Karpas-422 (cell line): ENCODE measurements around the gene PLCB1. TPM values are rescaled to one million over a fixed set of nuclear protein-coding genes. Genes with fewer than 3 reads are reported as not detected.

ENCODE experiments used
- DNase-seq: peaks from one replicate; pipeline ENCODE4 v3.0.0-alpha.2; 2015
- H2AFZ ChIP-seq: fragments of 200-600 bp; sonication (generic); 2 replicates; pipeline ENCODE4 v1.6.1; 2014; ENCODE audit warnings: antibody characterized with exemption, low read length, mixed read lengths
- H3K27ac ChIP-seq: fragments of 200-600 bp; sonication (generic); 2 replicates; pipeline ENCODE4 v1.5.1; 2014; ENCODE audit warnings: mild to moderate bottlenecking, low read length, moderate library complexity
- H3K27me3 ChIP-seq: fragments of 200-600 bp; sonication (generic); 2 replicates; pipeline ENCODE4 v1.6.1; 2014; ENCODE audit warnings: low read length, mixed read lengths
- H3K36me3 ChIP-seq: fragments of 200-600 bp; sonication (generic); 2 replicates; pipeline ENCODE4 v1.6.1; 2014; ENCODE audit warnings: low read length, mixed read lengths; ENCODE audit not compliant: insufficient read depth
- H3K4me1 ChIP-seq: fragments of 200-600 bp; sonication (generic); 2 replicates; pipeline ENCODE4 v1.6.1; 2014; ENCODE audit warnings: mild to moderate bottlenecking, low read length, mixed read lengths
- H3K4me2 ChIP-seq: fragments of 200-600 bp; sonication (generic); 2 replicates; pipeline ENCODE4 v1.6.1; 2014; ENCODE audit warnings: low read length, low read depth, mild to moderate bottlenecking; ENCODE audit not compliant: poor library complexity, severe bottlenecking
- H3K4me3 ChIP-seq: fragments of 200-600 bp; sonication (generic); 2 replicates; pipeline ENCODE4 v1.5.1; 2014; ENCODE audit warnings: mild to moderate bottlenecking, antibody characterized with exemption, low read length, mixed read lengths
- H3K79me2 ChIP-seq: fragments of 200-600 bp; sonication (generic); 2 replicates; pipeline ENCODE4 v1.6.1; 2014; ENCODE audit warnings: mild to moderate bottlenecking, low read length, mixed read lengths
- H3K9ac ChIP-seq: fragments of 200-600 bp; sonication (generic); 2 replicates; pipeline ENCODE4 v1.6.0; 2014; ENCODE audit warnings: low read length
- H3K9me2 ChIP-seq: fragments of 200-600 bp; sonication (generic), shearing (Covaris generic); replicated peaks from 2 replicates; pipeline ENCODE4 v1.6.0; 2014; ENCODE audit warnings: mild to moderate bottlenecking, low read length, moderate library complexity; ENCODE audit not compliant: insufficient read depth
- H3K9me3 ChIP-seq: fragments of 300-700, 200-600 bp; sonication (generic); 2 replicates; pipeline ENCODE4 v1.6.1; 2014; ENCODE audit warnings: low read length, mixed read lengths
- H4K20me1 ChIP-seq: fragments of 200-600 bp; sonication (generic); 2 replicates; pipeline ENCODE4 v1.6.1; 2014; ENCODE audit warnings: mild to moderate bottlenecking, antibody characterized with exemption, low read length, low read depth; ENCODE audit not compliant: insufficient read depth
- total RNA-seq: library from RNA; depleted of rRNA; stranded (reverse); fragments of >200 nt; shearing (Covaris generic); gene quantifications from 2 replicates; pipeline ENCODE4 v1.2.3, GENCODE V29; 2014; ENCODE audit warnings: low replicate concordance

PLCB1 gene
- total RNA-seq, 1 experiment from 2014 or later = 0.82 TPM

DNA sequence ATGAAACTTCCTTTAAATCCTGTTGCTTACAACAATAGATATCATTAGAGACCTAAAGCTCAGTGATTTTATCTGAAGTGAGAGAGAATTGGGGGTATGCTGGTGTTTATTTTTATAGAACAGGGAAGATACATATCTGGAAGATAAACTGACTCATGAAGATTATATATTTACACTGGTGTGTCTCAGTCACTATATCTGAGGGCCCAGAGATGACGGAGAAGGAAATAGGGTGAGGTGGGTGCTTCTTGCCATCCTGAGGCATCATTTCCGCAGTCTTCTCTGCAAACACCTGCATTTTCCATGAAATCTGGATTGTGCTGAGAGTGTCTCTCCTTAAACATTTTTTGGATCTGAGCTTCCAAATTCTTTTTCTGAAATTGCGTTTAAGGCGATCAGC lies 5.9 kb upstream of the PLCB1 start:
- H4K20me1 ChIP-seq = no peaks in the 10 kb centered on the region
- H3K36me3 ChIP-seq = no peaks in the 10 kb centered on the region
- no peak overlapping the region for H2AFZ ChIP-seq
- H3K4me1 ChIP-seq = peaks cover 17% of the 10 kb centered on the region
- no peaks in the 10 kb centered on the region for H3K9me2 ChIP-seq
- H3K9ac ChIP-seq = no peak overlapping the region
- H3K27ac ChIP-seq = no peak overlapping the region
- no peak overlapping the region for H3K4me2 ChIP-seq
- no peak overlapping the region for H3K4me3 ChIP-seq
- no peaks in the 10 kb centered on the region for H3K79me2 ChIP-seq
- no peak for DNase-seq
- no peaks in the 10 kb centered on the region for H3K9me3 ChIP-seq
- no peaks in the 10 kb centered on the region for H3K27me3 ChIP-seq

DNA sequence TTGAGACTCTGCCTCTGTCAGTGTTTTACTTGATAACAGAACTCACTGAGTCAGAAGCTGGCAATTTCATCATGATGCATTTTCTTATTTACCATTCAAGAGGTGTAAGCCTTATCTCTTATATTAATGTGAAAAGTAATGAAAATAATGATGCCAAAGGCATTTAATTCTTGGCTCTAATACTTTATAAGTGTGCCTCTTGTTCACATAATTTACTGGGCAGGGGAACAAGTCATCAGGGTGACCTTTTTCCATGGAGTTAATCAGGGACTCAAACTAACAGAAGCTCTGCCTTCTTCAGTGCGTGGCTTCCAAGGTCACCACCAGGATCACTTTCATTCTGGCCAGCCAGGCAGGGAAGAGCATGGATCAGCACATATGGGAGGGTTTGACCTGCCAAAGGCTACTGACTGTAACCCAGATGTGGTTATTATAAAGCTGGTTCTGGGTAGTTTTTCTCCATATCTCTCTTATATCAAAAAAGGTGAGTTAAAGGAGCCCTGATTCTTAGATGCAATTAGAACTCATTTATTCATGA lies 5.2 kb upstream of the PLCB1 start:
- H3K9me2 ChIP-seq = no peaks in the 10 kb centered on the region
- no peak for DNase-seq
- H3K4me1 ChIP-seq = peaks cover 17% of the 10 kb centered on the region
- H3K9me3 ChIP-seq = no peaks in the 10 kb centered on the region
- no peak overlapping the region for H3K27ac ChIP-seq
- H3K4me2 ChIP-seq = no peak overlapping the region
- no peak overlapping the region for H3K9ac ChIP-seq
- no peaks in the 10 kb centered on the region for H3K79me2 ChIP-seq
- H3K36me3 ChIP-seq = no peaks in the 10 kb centered on the region
- H4K20me1 ChIP-seq = no peaks in the 10 kb centered on the region
- H3K27me3 ChIP-seq = no peaks in the 10 kb centered on the region
- no peak overlapping the region for H2AFZ ChIP-seq
- no peak overlapping the region for H3K4me3 ChIP-seq

DNA sequence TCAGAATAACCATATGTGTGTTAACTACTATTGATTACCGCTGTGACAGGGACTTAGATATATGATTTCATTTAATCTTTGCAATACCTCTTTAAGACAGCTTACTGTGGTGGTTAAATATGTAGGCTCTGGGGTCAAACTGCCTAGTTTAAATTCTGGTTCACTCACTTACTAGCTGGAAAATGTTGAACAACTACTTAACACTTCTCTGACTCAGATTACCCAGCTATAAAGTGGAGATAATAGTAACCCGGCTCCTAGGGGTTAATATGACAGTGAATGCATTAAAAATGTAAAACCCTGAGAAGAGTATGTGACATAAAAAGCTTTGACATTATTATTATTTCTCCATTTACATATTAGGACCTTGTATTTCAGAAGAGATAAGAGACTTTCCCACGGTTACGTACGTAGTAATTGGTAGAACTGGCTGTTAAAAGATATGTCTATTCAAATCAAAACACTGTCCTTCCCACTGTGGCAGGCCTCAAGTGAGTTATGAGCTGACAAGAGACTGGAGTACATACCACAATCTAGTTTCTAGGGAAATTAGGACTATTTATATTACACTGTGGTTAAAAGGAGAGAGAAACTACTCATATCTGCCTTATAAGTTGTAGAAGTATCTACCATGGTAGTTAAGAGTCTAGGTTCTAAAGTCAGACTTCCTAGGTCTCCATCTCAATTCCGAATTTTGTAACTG lies 4.4 kb upstream of the PLCB1 start:
- no peaks in the 10 kb centered on the region for H3K79me2 ChIP-seq
- peak; percentile 54 for DNase-seq
- H3K27ac ChIP-seq = no peak overlapping the region
- no peak overlapping the region for H3K9ac ChIP-seq
- H3K9me2 ChIP-seq = no peaks in the 10 kb centered on the region
- H2AFZ ChIP-seq = no peak overlapping the region
- H3K4me1 ChIP-seq = peaks cover 17% of the 10 kb centered on the region
- no peaks in the 10 kb centered on the region for H4K20me1 ChIP-seq
- peak overlapping the region; percentile 45 for H3K4me2 ChIP-seq
- H3K27me3 ChIP-seq = no peaks in the 10 kb centered on the region
- no peaks in the 10 kb centered on the region for H3K36me3 ChIP-seq
- no peak overlapping the region for H3K4me3 ChIP-seq
- H3K9me3 ChIP-seq = no peaks in the 10 kb centered on the region

DNA sequence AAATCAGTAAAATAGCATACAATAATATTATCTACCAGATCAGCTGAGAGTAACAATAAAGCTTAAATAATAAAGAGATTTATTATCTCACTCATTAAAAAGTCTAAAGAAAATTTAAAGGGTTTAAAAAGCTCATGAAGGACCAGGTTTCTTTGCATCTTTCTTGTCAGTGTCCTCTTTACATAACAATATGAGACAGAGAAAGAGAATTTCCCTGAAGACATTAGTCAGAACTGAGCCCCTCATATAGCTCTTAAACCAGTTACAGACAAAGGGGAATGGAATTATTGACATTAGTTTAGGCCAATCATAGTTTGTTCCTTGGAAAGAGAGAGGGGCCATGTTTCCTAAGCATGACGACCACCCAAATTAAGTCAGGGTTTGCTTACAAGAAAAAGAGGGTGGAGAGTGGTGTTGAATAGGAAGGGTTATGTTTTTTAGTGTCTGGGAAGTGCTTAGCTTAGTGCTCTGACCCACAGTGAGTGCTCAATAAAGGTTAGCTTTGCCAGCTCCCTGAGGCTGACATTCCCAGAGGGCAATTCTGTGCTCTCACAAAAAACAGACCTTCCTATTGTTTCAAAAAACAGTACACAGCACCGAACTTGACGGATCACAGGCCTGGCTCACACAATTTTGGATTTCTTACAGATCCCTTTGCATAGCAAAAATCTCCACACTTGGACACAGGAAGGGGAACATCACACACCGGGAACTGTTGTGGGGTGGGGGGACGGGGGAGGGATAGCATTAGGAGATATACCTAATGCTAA lies 3.6 kb upstream of the PLCB1 start:
- H3K27ac ChIP-seq = no peak overlapping the region
- H3K27me3 ChIP-seq = no peaks in the 10 kb centered on the region
- no peak for DNase-seq
- H3K4me2 ChIP-seq = peak overlapping the region; percentile 45
- no peak overlapping the region for H3K9ac ChIP-seq
- no peaks in the 10 kb centered on the region for H3K9me3 ChIP-seq
- no peaks in the 10 kb centered on the region for H4K20me1 ChIP-seq
- H3K4me1 ChIP-seq = peaks cover 17% of the 10 kb centered on the region
- no peaks in the 10 kb centered on the region for H3K9me2 ChIP-seq
- no peak overlapping the region for H2AFZ ChIP-seq
- no peaks in the 10 kb centered on the region for H3K79me2 ChIP-seq
- no peak overlapping the region for H3K4me3 ChIP-seq
- H3K36me3 ChIP-seq = no peaks in the 10 kb centered on the region

DNA sequence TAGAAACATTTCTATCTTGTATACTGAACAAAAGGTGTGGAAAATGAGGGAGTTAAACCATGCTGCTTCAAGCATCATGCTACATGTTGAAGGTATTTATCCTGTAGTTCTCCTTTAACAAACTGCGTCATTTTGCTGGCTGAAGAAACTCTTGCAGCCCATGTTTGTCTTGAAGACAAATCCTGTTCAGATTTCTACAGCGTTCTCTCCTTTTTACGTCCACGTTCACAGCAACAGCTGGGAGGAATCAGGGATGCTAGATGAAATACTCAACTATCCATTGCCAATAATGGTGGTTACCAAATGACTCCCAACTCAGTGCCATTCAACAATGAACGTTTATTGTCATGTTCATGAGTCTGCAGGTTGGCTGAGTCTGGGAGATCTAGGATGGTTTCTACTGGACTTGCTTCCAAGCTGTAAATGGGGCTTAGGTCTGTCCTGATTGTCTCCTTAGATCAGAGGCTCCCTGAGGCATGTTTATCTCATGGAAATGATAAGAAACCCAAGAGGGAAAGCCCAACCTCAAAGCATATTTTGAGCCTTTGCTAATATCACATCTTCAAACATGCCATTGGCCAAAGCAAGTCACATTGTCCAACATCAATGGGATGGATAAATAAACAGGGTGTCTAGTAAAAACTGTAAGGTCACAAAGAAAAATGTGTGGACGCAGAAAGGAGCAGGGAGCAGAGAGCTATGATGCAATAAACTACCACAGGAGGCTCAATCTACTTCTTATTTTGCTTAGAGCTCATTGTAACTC lies 2.7 kb upstream of the PLCB1 start:
- Histone ChIP-seq H3K4me3 (no peak overlapping the region), H3K9me3 (no peaks in the 10 kb centered on the region), H3K4me2 (no peak overlapping the region), H3K9ac (no peak overlapping the region), H2AFZ (no peak overlapping the region), H3K79me2 (no peaks in the 10 kb centered on the region), H4K20me1 (no peaks in the 10 kb centered on the region), H3K27ac (no peak overlapping the region), H3K36me3 (no peaks in the 10 kb centered on the region), H3K4me1 (peaks cover 17% of the 10 kb centered on the region), H3K27me3 (no peaks in the 10 kb centered on the region), H3K9me2 (no peaks in the 10 kb centered on the region)
- no peak for DNase-seq

DNA sequence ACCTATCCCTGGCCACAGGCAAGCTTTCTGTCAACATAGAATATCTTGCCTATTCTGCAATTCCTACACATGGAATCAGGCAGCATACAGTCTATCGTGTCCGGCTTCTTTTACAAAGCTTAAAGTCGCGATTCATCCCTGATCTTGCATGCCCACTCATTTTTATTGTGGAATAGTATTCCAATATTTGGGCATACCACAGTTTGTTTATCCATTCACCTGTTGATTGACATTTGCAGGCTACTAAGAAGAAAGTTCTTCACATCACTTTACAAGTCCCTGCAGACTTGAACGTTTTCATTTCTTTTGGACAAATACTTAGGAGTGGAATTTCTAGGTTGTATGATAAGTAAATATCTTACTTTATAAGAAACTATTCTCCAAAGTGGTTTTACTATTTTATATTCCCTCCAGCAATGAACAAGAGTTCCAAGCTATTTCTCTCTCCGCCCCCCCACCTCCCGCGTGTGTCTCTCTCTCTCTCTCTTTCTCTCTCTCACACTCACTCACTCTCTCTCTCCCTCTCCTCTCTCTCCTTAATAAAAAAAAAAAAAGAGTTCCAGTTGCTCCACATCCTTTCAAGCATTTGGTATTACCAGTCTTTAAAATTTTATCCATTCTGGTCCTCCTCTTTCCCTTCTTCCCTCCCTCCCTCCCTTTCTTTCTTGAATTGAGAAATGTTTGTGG lies 1.1 kb upstream of the PLCB1 start:
- Histone ChIP-seq H3K9me3 (no peaks in the 10 kb centered on the region), H4K20me1 (no peaks in the 10 kb centered on the region), H3K27ac (no peak overlapping the region), H3K36me3 (no peaks in the 10 kb centered on the region), H3K9me2 (no peaks in the 10 kb centered on the region), H3K9ac (no peak overlapping the region), H2AFZ (no peak overlapping the region), H3K27me3 (no peaks in the 10 kb centered on the region), H3K4me3 (no peak overlapping the region), H3K79me2 (no peaks in the 10 kb centered on the region), H3K4me1 (peaks cover 17% of the 10 kb centered on the region), H3K4me2 (no peak overlapping the region)
- no peak for DNase-seq

DNA sequence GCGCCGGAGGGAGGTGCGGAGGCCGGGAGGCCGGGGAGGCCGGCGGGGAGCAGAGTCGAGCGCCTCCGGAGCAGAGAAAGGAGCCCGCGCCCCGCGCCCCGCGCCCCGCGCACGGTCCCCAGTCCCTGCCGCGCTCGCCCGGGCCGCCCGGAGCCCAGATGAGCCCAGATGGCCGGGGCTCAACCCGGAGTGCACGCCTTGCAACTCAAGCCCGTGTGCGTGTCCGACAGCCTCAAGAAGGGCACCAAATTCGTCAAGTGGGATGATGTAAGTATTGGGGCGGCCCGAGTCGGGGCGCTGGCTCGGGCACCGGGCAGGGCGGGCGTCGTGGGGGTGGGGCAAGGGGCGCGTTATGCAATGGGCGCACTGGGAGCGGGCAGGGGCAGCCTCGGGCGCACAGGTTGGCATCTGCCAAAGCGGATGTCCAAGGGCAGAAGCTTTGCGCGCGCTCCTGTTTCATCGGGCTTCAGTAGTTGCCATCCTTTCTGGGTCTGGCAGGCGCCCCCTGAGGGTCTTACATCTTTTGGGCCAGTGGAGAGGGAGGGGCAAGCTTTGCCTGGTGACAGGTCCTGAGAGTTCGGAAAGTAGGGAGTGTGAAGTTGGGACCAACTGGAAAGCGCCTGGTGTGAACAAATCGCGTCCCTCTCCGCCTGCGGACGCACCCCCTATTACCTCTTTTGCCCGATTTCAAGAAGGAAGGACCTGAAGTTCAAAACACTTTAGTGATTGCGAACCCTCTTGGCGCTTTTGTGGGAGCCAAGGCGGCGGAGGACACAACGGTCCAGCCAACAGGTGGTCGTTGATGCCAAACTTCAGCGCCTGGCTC lies 631 bp downstream of the PLCB1 start:
- Histone ChIP-seq H3K9me3 (no peaks in the 10 kb centered on the region), H2AFZ (no peak overlapping the region), H3K27ac (no peak overlapping the region), H3K9ac (no peak overlapping the region), H3K4me1 (peaks cover 10% of the 10 kb centered on the region), H3K9me2 (no peaks in the 10 kb centered on the region), H3K36me3 (no peaks in the 10 kb centered on the region), H3K4me2 (no peak overlapping the region), H3K4me3 (no peak overlapping the region), H3K79me2 (no peaks in the 10 kb centered on the region), H4K20me1 (no peaks in the 10 kb centered on the region), H3K27me3 (no peaks in the 10 kb centered on the region)
- DNase-seq = no peak
